Subcutaneous adipose tissue (tissue), 4 donors: ENCODE results near the gene CCDC9. TPM values are rescaled to one million over a fixed set of nuclear protein-coding genes. Genes with fewer than 3 reads are reported as not detected.

Experiments used
- CTCF ChIP-seq: fragments of 450-650 bp; IDR thresholded peaks from one replicate; pipeline ENCODE4 v1.5.1; 2016; ENCODE audit warnings: low read depth, mild to moderate bottlenecking, control low read depth, antibody characterized with exemption, moderate library complexity
- total RNA-seq, 4 donors: library from RNA; depleted of rRNA; stranded (reverse); fragments of >200 nt; gene quantifications; one replicate each; pipeline ENCODE4 v1.1.0, GENCODE V29; 2016

The CCDC9 gene
- total RNA-seq, 4 donors from 2014 or later, result 6.4 to 23.2 (median 11.4) TPM

GRCh38 chr19:47270408-47270807, 14.1 kb downstream of the CCDC9 start:
- no peak for TF ChIP-seq CTCF

DNA sequence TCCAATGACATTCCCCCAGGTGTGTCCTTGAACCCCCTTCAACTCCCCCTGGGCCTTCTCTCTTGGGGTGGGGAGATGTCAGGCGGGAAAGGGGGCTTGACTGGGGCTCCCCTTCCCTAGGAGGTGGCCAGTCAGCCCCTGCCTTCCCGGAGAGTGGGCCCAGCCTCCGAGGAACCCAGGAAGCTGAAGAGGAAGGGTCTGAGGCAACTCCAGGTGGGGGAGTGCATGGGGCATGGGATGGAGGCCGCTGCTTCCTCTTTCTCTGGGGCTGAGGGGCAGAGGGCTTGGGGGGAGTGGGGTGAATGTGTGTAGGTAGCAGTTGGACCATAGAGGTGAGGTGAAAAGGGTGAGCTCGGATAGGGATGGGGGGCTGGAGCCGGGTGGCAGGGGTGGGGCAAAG, 15.6 kb downstream of the CCDC9 start:
- no peak for TF ChIP-seq CTCF

DNA sequence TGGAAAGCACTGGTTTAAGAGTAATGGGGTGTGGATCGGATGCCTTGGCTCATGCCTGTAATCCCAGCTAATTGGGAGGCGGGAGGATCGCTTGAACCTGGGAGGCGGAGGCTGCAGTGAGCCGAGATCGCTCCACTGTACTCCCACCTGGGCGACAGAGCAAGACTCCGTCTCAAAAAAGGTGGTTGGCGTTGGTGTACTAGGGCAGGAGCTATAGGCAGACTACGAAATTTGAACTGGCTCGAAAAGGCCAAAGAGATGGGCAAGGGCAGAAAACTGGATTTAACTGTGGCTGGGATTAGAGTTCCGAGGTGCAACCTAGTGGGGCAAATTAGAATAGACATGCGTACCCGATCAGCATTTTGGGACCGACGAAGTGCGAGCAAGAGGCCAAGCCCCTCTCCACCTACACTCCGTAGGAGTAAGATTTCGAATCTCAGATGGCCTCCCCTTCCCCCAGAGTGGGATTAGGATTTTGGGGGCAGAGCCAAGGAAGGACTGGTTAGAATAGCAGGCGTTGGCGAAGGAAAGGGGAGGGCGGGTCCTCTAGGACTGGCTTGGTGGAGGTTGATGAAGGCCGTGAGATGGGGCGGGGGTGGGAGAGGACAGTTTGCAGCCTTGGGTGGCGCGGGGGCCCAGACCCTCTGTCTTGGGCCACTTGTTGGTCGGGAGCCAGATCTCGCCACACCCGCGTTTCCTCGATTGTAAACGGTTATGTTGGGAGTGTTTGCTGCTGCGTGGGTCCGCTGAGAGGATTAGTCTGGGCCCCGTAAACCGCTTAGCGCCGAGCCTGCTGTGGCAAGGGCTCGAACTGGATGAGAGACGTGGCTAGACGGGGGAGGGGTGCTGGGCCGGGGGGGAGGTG, 16.4 kb downstream of the CCDC9 start:
- TF ChIP-seq CTCF, result no peak

GRCh38 chr19:47273313-47274070, 17.2 kb downstream of the CCDC9 start:
- TF ChIP-seq CTCF, result no peak

DNA sequence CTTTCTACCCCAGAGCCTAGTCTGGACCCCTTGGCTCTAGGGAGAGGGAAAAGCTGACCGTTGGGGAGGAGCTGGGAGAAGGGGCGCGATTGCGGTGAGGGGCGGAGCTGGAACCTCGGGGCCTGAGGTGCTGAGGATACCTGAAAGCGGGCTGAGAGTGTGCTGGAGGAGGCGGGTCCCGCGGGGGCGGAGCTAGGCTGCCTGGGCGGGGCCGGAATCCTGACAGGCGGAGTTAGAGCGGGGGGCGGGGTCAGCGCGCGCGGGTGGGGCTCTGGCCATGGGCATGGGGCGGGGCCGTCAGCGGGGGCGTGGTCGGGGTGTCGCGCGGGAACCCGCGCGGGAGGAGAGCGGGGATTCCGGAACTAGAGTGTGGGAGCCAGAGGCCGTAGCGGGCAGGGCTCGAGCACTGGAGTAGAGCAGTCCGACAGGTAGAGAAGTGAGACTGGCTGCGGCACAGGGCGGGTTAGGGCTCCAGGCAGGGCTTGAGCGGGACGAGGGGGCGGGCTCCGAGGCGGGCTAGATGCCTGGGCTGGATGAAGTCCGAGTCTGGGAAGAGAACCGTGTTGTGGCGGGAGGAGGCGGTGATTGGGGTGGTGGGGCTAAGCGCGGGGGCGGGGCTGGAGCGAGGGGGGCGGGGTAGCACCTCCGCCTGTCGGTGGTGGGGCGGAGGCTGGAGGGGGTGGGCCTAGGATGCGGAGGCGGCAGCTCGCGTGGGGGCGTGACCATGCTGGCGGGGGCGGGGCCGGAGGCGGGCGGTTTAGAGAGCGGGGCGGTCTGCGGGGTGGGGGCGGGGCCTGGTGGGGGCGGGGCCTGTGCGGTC, 18.0 kb downstream of the CCDC9 start, which contains the start of gene INAFM1:
INAFM1 (plus strand) TSS at position 815 of the 820 bp plus-strand sequence. CDS start 35 bp downstream, outside the sequence.
- no peak for TF ChIP-seq CTCF

GRCh38 chr19:47274891-47275761, 18.8 kb downstream of the CCDC9 start:
- no peak for TF ChIP-seq CTCF
